ENCODE data around the gene HSD17B14. TPM values are rescaled to one million over a fixed set of nuclear protein-coding genes. Genes with fewer than 3 reads are reported as not detected.

Gene HSD17B14
- 12.3 to 16.2 TPM (median 13.0 TPM) in 5 replicates for total RNA-seq (2022; extraction: Qiagen RNA extraction; ENCODE audit: low read depth)

DNA sequence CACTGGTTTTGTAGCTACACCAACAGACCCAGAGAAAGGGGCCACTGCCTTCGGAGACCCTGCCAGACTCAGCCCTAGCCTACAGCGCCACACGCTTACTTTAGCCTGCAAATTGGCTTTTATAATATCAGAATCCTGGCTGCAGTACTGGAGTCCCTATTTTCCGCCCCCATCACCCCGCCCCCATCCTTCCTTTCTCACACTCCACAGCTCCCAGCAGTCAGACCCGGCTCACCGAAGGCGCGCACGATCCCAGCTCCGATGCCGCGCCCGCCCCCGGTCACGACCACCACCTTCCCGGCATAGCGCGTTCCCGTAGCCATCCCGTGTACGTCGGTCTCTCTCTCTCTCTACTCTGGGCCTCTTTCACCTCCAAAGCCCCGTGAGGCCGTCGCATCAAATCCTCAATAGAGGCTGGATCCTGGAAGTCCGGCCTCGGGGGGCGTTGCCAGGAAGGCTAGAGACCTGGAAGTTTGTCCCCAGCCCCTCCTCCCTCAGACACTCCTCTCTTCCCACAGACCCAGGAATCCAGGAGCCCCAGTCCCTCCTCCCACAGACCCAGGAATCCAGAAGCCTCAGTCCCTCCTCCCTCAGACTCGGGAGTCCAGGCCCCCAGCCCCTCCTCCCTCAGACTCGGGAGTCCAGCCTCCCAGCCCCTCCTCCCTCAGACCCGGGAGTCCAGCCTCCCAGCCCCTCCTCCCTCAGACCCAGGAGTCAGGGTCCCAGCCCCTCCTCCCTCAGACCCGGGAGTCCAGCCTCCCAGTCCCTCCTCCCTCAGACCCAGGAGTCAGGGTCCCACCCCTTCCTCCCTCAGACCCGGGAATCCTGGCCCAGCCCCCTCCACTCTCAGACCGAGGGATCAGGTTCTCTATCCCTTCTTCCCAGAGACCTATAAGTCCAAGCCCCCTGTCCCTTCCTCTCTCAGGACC, at the start of gene HSD17B14:
HSD17B14 (minus strand) TSS at position 403 of the 929 bp plus-strand sequence; CDS start at position 323, 80 bp downstream.

DNA sequence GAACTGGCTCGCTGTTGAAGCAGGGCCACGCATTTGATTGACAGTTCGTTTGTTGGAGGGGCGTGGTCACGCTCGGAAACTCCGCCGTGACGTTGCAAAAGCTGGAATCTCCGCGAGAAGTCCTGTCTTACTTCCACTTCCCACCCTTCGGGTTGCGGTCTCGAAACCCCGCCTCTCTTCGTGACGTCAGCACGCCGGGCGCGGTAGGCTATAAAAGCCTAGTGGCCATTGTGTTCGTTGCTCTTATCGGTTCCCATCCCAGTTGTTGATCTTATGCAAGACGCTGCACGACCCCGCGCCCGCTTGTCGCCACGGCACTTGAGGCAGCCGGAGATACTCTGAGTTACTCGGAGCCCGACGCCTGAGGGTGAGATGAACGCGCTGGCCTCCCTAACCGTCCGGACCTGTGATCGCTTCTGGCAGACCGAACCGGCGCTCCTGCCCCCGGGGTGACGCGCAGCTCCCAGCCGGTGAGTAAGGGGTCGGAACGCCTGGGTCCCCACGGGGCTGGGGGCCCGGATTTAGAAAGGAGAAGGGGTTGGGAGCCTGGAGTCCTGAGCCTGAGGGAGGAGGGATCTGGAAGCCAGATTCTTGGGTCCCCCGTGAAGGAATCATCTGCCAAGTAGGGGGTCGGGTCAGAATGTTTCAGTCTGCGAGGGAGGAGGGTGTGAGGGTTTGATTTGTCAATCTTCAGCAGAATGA, 36.0 kb upstream of the HSD17B14 start, which contains the start of gene PPP1R15A:
PPP1R15A (plus strand) TSS at position 240 of the 702 bp plus-strand sequence. CDS start 813 bp downstream, outside the sequence.

DNA sequence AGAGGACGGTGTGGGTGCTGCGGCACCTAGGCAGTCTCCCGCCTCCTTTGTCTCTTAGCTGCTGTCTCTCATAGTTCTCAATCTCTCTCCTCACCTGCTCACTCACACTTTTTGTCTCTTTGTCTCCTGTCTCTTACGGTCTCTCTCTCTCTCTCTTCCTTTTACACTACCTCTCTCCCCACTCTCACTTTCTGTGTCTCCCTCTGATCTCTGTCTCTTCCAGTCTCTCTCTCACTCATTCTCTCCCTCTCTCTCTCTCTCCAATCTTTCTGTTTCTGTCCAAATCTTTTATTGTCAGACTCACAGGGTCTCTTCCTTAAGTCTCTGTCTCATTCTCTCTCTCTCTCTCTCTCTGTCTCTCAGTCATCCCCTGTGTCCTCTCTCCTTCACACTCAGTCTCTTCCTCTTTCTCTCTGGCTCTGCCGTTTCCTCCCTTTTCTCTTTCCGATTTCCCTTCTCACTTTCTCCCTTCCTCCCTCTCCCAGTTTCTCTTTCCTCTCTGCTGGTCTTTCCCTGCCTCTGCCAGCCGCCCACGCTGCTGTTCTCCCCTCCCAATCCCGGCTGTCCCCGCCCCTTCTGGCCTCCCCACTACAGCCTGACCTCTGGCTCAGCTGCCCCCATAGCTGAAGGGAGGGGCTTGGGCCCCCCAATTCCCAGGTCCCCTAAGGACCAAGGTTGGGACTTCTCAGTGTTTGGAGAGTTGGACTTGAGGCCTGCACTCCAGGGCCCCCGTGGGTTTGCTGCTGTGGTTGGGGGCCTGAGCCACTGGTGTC, 32.0 kb upstream of the HSD17B14 start, which contains the start of gene PLEKHA4:
PLEKHA4 (minus strand) TSS at position 504 of the 773 bp plus-strand sequence. CDS start 997 bp downstream, outside the sequence.

Other genes starting within 250 kb of the HSD17B14 start
- 0.31 TPM in 1 of 5 replicates, not detected in the others for gene SPACA4, start 229.7 kb downstream of the HSD17B14 start, total RNA-seq (2022; extraction: Qiagen RNA extraction; ENCODE audit: low read depth)
- gene FAM83E, start 221.4 kb downstream of the HSD17B14 start, total RNA-seq (2022; extraction: Qiagen RNA extraction; ENCODE audit: low read depth): 0.08 to 0.63 TPM (median 0.18 TPM) in 5 replicates
- 3,056 to 3,829 TPM (median 3,206 TPM) in 5 replicates for gene RPL18, start 217.3 kb downstream of the HSD17B14 start, total RNA-seq (2022; extraction: Qiagen RNA extraction; ENCODE audit: low read depth)
- 12.0 to 16.9 TPM (median 13.6 TPM) in 5 replicates for gene SPHK2, start 217.0 kb downstream of the HSD17B14 start, total RNA-seq (2022; extraction: Qiagen RNA extraction; ENCODE audit: low read depth)
- gene DBP, start 199.1 kb downstream of the HSD17B14 start, total RNA-seq (2022; extraction: Qiagen RNA extraction; ENCODE audit: low read depth): 1.1 to 2.5 TPM (median 2.0 TPM) in 5 replicates
- gene CA11, start 190.3 kb downstream of the HSD17B14 start, total RNA-seq (2022; extraction: Qiagen RNA extraction; ENCODE audit: low read depth): 8.9 to 12.7 TPM (median 11.1 TPM) in 5 replicates
- 0.08 to 0.29 TPM (median 0.17 TPM) in 5 replicates for gene NTN5, start 163.5 kb downstream of the HSD17B14 start, total RNA-seq (2022; extraction: Qiagen RNA extraction; ENCODE audit: low read depth)
- not detected in 5 replicates for gene FUT2, start 140.5 kb downstream of the HSD17B14 start, total RNA-seq (2022; extraction: Qiagen RNA extraction; ENCODE audit: low read depth)
- 0.30 to 0.50 TPM (median 0.41 TPM) in 5 replicates for gene MAMSTR, start 116.8 kb downstream of the HSD17B14 start, total RNA-seq (2022; extraction: Qiagen RNA extraction; ENCODE audit: low read depth)
- gene RASIP1, start 95.9 kb downstream of the HSD17B14 start, total RNA-seq (2022; extraction: Qiagen RNA extraction; ENCODE audit: low read depth): 0.51 to 0.67 TPM (median 0.56 TPM) in 5 replicates
- not detected in 5 replicates for gene IZUMO1, start 89.6 kb downstream of the HSD17B14 start, total RNA-seq (2022; extraction: Qiagen RNA extraction; ENCODE audit: low read depth)
- 0.03 to 0.10 TPM (median 0.08 TPM) in 5 replicates for gene FUT1, start 83.8 kb downstream of the HSD17B14 start, total RNA-seq (2022; extraction: Qiagen RNA extraction; ENCODE audit: low read depth)
- gene FGF21, start 81.0 kb downstream of the HSD17B14 start, total RNA-seq (2022; extraction: Qiagen RNA extraction; ENCODE audit: low read depth): not detected in 5 replicates
- gene BCAT2, start 25.5 kb downstream of the HSD17B14 start, total RNA-seq (2022; extraction: Qiagen RNA extraction; ENCODE audit: low read depth): 50.8 to 62.8 TPM (median 58.1 TPM) in 5 replicates
- gene PLEKHA4, start 32.1 kb upstream of the HSD17B14 start, total RNA-seq (2022; extraction: Qiagen RNA extraction; ENCODE audit: low read depth): 1.1 to 2.2 TPM (median 1.5 TPM) in 5 replicates
- 84.1 to 116 TPM (median 94.2 TPM) in 5 replicates for gene PPP1R15A, start 35.9 kb upstream of the HSD17B14 start, total RNA-seq (2022; extraction: Qiagen RNA extraction; ENCODE audit: low read depth)
- gene TULP2, start 62.3 kb upstream of the HSD17B14 start, total RNA-seq (2022; extraction: Qiagen RNA extraction; ENCODE audit: low read depth): not detected in 5 replicates
- 193 to 220 TPM (median 200 TPM) in 5 replicates for gene NUCB1, start 63.8 kb upstream of the HSD17B14 start, total RNA-seq (2022; extraction: Qiagen RNA extraction; ENCODE audit: low read depth)
- 1.2 to 2.7 TPM (median 1.7 TPM) in 5 replicates for gene DHDH, start 97.2 kb upstream of the HSD17B14 start, total RNA-seq (2022; extraction: Qiagen RNA extraction; ENCODE audit: low read depth)
- gene BAX, start 118.4 kb upstream of the HSD17B14 start, total RNA-seq (2022; extraction: Qiagen RNA extraction; ENCODE audit: low read depth): 267 to 409 TPM (median 344 TPM) in 5 replicates
- 16,193 to 24,145 TPM (median 18,864 TPM) in 5 replicates for gene FTL, start 128.8 kb upstream of the HSD17B14 start, total RNA-seq (2022; extraction: Qiagen RNA extraction; ENCODE audit: low read depth)
- 16.8 to 21.1 TPM (median 19.5 TPM) in 5 replicates for gene GYS1, start 156.8 kb upstream of the HSD17B14 start, total RNA-seq (2022; extraction: Qiagen RNA extraction; ENCODE audit: low read depth)
- gene RUVBL2, start 157.4 kb upstream of the HSD17B14 start, total RNA-seq (2022; extraction: Qiagen RNA extraction; ENCODE audit: low read depth): 214 to 245 TPM (median 232 TPM) in 5 replicates
- not detected in 5 replicates for gene LHB, start 180.6 kb upstream of the HSD17B14 start, total RNA-seq (2022; extraction: Qiagen RNA extraction; ENCODE audit: low read depth)
- 0.38 TPM in 1 of 5 replicates, not detected in the others for gene CGB3, start 187.8 kb upstream of the HSD17B14 start, total RNA-seq (2022; extraction: Qiagen RNA extraction; ENCODE audit: low read depth)
- 0.26 to 0.34 TPM (median 0.26 TPM) in 3 of 5 replicates, not detected in the others for gene CGB2, start 195.4 kb upstream of the HSD17B14 start, total RNA-seq (2022; extraction: Qiagen RNA extraction; ENCODE audit: low read depth)
- 0.21 TPM in 1 of 5 replicates, not detected in the others for gene CGB1, start 200.4 kb upstream of the HSD17B14 start, total RNA-seq (2022; extraction: Qiagen RNA extraction; ENCODE audit: low read depth)
- 0.59 to 2.7 TPM (median 1.2 TPM) in 5 replicates for gene CGB5, start 207.4 kb upstream of the HSD17B14 start, total RNA-seq (2022; extraction: Qiagen RNA extraction; ENCODE audit: low read depth)
- 1.9 to 3.4 TPM (median 2.0 TPM) in 5 replicates for gene CGB8, start 212.6 kb upstream of the HSD17B14 start, total RNA-seq (2022; extraction: Qiagen RNA extraction; ENCODE audit: low read depth)
- 0.21 to 0.97 TPM (median 0.55 TPM) in 4 of 5 replicates, not detected in the other for gene CGB7, start 221.3 kb upstream of the HSD17B14 start, total RNA-seq (2022; extraction: Qiagen RNA extraction; ENCODE audit: low read depth)
- gene NTF4, start 228.3 kb upstream of the HSD17B14 start, total RNA-seq (2022; extraction: Qiagen RNA extraction; ENCODE audit: low read depth): 0.42 to 0.61 TPM (median 0.54 TPM) in 5 replicates
- not detected in 5 replicates for gene KCNA7, start 236.2 kb upstream of the HSD17B14 start, total RNA-seq (2022; extraction: Qiagen RNA extraction; ENCODE audit: low read depth)
- gene SNRNP70, start 249.0 kb upstream of the HSD17B14 start, total RNA-seq (2022; extraction: Qiagen RNA extraction; ENCODE audit: low read depth): 302 to 324 TPM (median 319 TPM) in 5 replicates